ENCODE results near the gene PRR23A. TPM values are rescaled to one million over a fixed set of nuclear protein-coding genes. Genes with fewer than 3 reads are reported as not detected.
"Not testable (repeated sequence)": the region's sequence is repeated elsewhere in the genome, so short reads cannot be mapped to it uniquely, and the experiment has no call there.

Gene PRR23A
- polyA plus RNA-seq (2014; cell fraction: cytosol; rRNA removed): not detected in 2 replicates
- not detected in 2 replicates for polyA plus RNA-seq (2014; cell fraction: nucleus; rRNA removed)

- DNase-seq (ENCODE audit: low spot score): no peak
These were observed at the start of gene PRR23A for GRCh38 chr3:139006051-139006716. Gene PRR23A, minus strand, starts transcription at chr3:139006268. Its CDS starts 0 bp downstream, at chr3:139006268.

- no peak for DNase-seq (ENCODE audit: low spot score)
These were observed 46.9 kb upstream of the PRR23A start for GRCh38 chr3:139052802-139053600.

- DNase-seq (ENCODE audit: low spot score): no peak
These were observed 38.5 kb upstream of the PRR23A start, which contains the start of gene PRR23C for GRCh38 chr3:139044366-139045210. Gene PRR23C, minus strand, starts transcription at chr3:139044892. Its CDS starts 272 bp downstream, at chr3:139044620.

GRCh38 chr3:139043554-139044365 is 37.7 kb upstream of the PRR23A start:
- DNase-seq (ENCODE audit: low spot score): no peak

GRCh38 chr3:139037478-139037877 is 31.4 kb upstream of the PRR23A start:
- no peak for DNase-seq (ENCODE audit: low spot score)

GRCh38 chr3:139032326-139033002 is 26.4 kb upstream of the PRR23A start:
- no peak for DNase-seq (ENCODE audit: low spot score)

- DNase-seq (ENCODE audit: low spot score): not testable (repeated sequence)
These were observed 24.5 kb upstream of the PRR23A start for GRCh38 chr3:139030576-139030975.

GRCh38 chr3:139024968-139025367 is 18.9 kb upstream of the PRR23A start:
- DNase-seq (ENCODE audit: low spot score): no peak

- DNase-seq (ENCODE audit: low spot score): no peak
These were observed 14.8 kb upstream of the PRR23A start, which contains the start of gene PRR23B for GRCh38 chr3:139020868-139021234. Gene PRR23B, minus strand, starts transcription at chr3:139020926. Its CDS starts 265 bp downstream, at chr3:139020661.

GRCh38 chr3:139020036-139020867 is 14.2 kb upstream of the PRR23A start:
- no peak for DNase-seq (ENCODE audit: low spot score)

GRCh38 chr3:139016430-139017048 is 10.5 kb upstream of the PRR23A start:
- DNase-seq (ENCODE audit: low spot score): no peak

GRCh38 chr3:139005356-139005993 is 593 bp downstream of the PRR23A start:
- no peak for DNase-seq (ENCODE audit: low spot score)

GRCh38 chr3:138995706-138996105 is 10.4 kb downstream of the PRR23A start:
- no peak for DNase-seq (ENCODE audit: low spot score)

- DNase-seq (ENCODE audit: low spot score): no peak
These were observed 18.9 kb downstream of the PRR23A start for GRCh38 chr3:138987181-138987580.

- no peak for DNase-seq (ENCODE audit: low spot score)
These were observed 20.1 kb downstream of the PRR23A start for GRCh38 chr3:138985932-138986331.

- no peak for DNase-seq (ENCODE audit: low spot score)
These were observed 21.3 kb downstream of the PRR23A start for GRCh38 chr3:138984816-138985215.

GRCh38 chr3:138976047-138976446 is 30.0 kb downstream of the PRR23A start:
- no peak for DNase-seq (ENCODE audit: low spot score)

- no peak for DNase-seq (ENCODE audit: low spot score)
These were observed 30.7 kb downstream of the PRR23A start for GRCh38 chr3:138975351-138975750.

Data from SK-N-DZ (cell line).